ENCODE measurements around the gene GIPC3.

The GIPC3 gene

DNA sequence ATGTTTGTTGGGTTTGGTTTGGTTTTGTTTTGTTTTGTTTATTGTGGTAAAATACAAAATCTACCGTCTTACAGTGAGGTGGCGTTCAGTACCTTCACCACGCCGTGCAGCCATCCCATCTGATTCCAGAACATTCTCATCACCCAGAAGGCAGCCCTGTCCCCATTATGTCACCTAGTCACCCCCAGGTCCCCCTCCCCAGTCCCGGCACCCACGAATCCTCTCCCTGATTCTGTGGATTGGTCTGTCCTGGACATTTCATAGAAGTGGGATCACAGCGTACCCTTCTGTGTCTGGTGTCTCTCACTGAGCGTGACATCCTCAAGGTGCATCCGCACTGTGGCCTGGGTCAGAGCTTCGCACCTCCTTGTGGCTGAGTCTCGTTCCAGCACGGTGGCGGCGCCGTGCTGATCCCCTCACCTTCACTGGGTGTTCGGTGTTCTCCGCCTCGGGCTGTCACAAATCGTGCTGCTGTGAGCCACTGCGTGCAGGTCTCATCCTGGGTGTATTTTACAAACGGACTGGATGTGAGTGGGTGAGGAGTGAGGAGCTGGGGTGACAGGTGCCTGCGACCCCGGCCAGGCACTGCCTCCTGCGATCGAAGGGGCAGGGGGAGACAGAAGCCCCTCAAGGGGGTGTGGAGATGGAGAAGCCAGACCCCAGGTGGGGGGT lies 46.9 kb upstream of the GIPC3 start:
- no peak for TF ChIP-seq CTCF (IDR thresholded peaks at IDR 0.05; ENCODE audit: low read depth, low read length)
- H3K4me3 ChIP-seq (ENCODE audit: low read depth, low read length), result no peak overlapping the region

DNA sequence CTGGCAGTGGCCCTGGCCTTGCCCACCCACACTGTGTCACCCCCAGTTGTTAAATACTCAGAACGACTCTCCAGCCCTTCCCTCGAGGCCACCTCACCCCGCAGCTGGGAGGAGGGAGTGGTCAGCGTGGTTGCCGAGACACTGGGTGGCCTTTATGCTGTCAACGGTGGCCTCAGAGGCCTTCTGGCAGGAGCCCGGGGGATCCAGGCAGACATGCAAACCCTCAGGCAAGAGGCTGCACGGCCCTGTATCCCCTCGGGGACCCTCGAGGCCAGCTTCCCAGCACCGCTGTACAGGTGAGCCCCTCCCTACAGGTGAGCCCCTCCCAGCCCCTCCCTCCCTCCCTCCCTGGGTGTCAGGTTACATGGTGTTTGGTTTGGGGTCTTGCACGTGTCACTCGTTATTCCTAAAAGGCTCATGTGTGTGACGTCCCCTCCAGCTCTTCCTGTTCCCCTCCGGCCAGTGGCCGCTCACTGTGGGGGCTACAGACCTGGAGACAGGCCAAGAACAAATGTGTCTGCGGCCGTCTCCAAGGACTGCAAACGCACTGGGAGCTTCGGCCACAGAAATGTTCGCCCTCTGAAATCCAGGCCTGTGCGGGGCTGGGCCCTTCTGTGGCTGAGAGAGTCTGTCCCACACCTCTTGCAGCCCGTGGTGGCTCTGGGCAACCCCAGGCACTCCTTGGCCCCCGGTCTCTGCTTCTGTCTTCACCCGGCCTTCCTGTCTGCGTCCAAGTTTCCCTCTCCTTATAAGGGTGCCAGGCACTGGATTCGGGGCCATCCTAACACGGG lies 46.1 kb upstream of the GIPC3 start, which contains the start of gene TEKTIP1:
TEKTIP1 (plus strand) TSS at position 210 of the 791 bp plus-strand sequence; CDS start at position 214, 4 bp downstream.
- no peak within 1 kb of the TSS for H3K4me3 ChIP-seq (ENCODE audit: low read depth, low read length)
- TF ChIP-seq CTCF (IDR thresholded peaks at IDR 0.05; ENCODE audit: low read depth, low read length), result no peak

GRCh38 chr19:3539756-3540118 lies 45.5 kb upstream of the GIPC3 start:
- TF ChIP-seq CTCF (IDR thresholded peaks at IDR 0.05; ENCODE audit: low read depth, low read length), result no peak
- H3K4me3 ChIP-seq (ENCODE audit: low read depth, low read length), result no peak overlapping the region

DNA sequence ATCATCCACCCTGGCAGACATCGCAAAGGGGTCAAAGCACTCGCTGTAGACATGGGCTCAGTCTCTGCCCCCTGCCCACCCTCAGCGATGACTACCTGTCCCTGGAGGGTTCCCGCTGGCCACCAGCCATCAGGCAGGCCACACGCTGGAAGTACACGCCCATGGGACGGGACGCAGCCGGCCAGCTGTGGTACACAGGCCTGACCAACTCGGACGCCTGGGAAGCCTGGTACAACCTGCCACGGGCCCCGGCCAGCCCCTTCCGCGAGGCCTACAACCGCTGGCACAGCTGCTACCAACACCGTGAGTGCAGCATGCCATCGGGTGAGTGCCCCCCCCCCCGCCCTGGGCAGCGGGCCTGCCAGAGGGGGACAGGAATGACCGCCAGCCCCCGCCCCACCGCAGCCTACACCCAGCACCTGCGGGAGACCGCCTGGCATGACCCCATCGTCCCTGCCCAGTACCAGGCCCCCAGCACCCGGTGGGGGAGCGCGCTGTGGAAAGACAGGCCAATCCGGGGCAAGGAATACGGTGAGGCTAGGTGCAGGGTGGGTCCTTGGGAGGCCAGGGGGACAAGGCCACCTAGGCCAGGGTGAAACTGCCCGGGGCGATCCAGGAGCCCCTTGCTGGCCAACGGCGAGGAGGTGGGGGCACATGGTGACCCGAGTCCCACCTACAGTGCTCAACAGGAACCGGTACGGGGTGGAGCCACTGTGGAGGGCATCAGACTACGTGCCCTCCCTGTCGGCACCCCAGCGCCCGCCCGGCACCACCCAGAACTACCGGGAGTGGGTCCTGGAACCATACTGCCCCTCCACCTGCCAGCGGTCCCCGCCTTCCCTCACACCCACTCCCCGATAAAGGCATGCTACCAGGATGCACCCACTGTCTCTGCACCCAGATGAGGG lies 41.9 kb upstream of the GIPC3 start:
- no peak for TF ChIP-seq CTCF (IDR thresholded peaks at IDR 0.05; ENCODE audit: low read depth, low read length)

DNA sequence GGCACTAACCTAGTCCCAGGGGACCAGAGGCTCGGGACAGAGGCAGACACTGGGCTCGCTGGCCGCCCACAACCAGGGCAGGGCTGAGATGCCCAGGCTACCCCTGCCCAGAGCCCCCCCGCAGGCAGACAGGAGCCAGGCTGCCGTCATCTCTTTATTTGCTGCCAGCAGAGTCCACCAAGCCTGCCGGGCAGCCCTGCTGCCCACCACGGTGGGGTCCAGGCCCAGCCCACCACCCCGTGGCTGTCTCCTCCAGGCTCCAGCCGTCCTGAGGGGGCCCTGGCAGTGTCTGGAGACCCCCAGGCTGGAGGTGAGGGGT lies 41.3 kb upstream of the GIPC3 start:
- H3K4me3 ChIP-seq (ENCODE audit: low read depth, low read length), result no peak overlapping the region
- TF ChIP-seq CTCF (IDR thresholded peaks at IDR 0.05; ENCODE audit: low read depth, low read length), result no peak

More for the DNA sequence above, 41.9 kb upstream of the GIPC3 start:
- H3K4me3 ChIP-seq (ENCODE audit: low read depth, low read length), result no peak overlapping the region

- TF ChIP-seq CTCF (IDR thresholded peaks at IDR 0.05; ENCODE audit: low read depth, low read length), result peak; percentile 85
- no peak overlapping the region for H3K4me3 ChIP-seq (ENCODE audit: low read depth, low read length)
Measured at GRCh38 chr19:3544742-3545668, 40.3 kb upstream of the GIPC3 start.

Data from WI38 (cell line).